ENCODE results near the gene GLDC. TPM values are rescaled to one million over a fixed set of nuclear protein-coding genes. Genes with fewer than 3 reads are reported as not detected.

The GLDC gene
- total RNA-seq, 1 experiment from 2014 or later: 145 TPM

GRCh38 chr9:6645355-6646292, at the start of gene GLDC (continued):
- TF ChIP-seq CREM (CRISPR knock-in tag; IDR thresholded peaks at IDR 0.05) (no peak), GTF2I (CRISPR knock-in tag; conservative IDR thresholded peaks at IDR 0.05) (no peak), ATF1 (CRISPR knock-in tag; IDR thresholded peaks at IDR 0.05) (no peak), FOXJ3 (CRISPR knock-in tag; IDR thresholded peaks at IDR 0.05; ENCODE audit: borderline replicate concordance) (no peak), JAZF1 (CRISPR knock-in tag; IDR thresholded peaks at IDR 0.05) (no peak), ERG (CRISPR knock-in tag; IDR thresholded peaks at IDR 0.05) (no peak), NFATC4 (CRISPR knock-in tag; IDR thresholded peaks at IDR 0.05) (no peak), TP53 (CRISPR knock-in tag; IDR thresholded peaks at IDR 0.05) (peak; percentile 72; the same call in 1 of the 2 replicates), SMAD3 (CRISPR knock-in tag; IDR thresholded peaks at IDR 0.05; ENCODE audit: borderline replicate concordance) (no peak), TCF7 (CRISPR knock-in tag; IDR thresholded peaks at IDR 0.05; ENCODE audit: low read depth) (no peak), ZBTB43 (CRISPR knock-in tag; IDR thresholded peaks at IDR 0.05) (no peak; the same call in 1 of the 2 replicates), IRF1 (CRISPR knock-in tag; IDR thresholded peaks at IDR 0.05) (no peak), GABPB1 (CRISPR knock-in tag; IDR thresholded peaks at IDR 0.05) (0 out of 2 replicates have a peak, but pooled peaks have one; percentile 26), NFE2L1 (CRISPR knock-in tag; IDR thresholded peaks at IDR 0.05) (peak; percentile 71; the same call in 1 of the 2 replicates), IRF2 (CRISPR knock-in tag; IDR thresholded peaks at IDR 0.05; ENCODE audit: borderline replicate concordance, low read depth) (no peak), E2F4 (CRISPR knock-in tag; IDR thresholded peaks at IDR 0.05; ENCODE audit: borderline replicate concordance, low read depth) (no peak), MLX (CRISPR knock-in tag; IDR thresholded peaks at IDR 0.05) (no peak), ESRRA (CRISPR knock-in tag; IDR thresholded peaks at IDR 0.05; ENCODE audit: borderline replicate concordance) (no peak), AR (CRISPR knock-in tag; IDR thresholded peaks at IDR 0.05) (no peak), KAT7 (CRISPR knock-in tag; IDR thresholded peaks at IDR 0.05; ENCODE audit: borderline replicate concordance) (peak; percentile 97; the same call in 1 of the 2 replicates), ZNF425 (CRISPR knock-in tag; conservative IDR thresholded peaks at IDR 0.05) (no peak)
- TF ChIP-seq, protein P1, sequence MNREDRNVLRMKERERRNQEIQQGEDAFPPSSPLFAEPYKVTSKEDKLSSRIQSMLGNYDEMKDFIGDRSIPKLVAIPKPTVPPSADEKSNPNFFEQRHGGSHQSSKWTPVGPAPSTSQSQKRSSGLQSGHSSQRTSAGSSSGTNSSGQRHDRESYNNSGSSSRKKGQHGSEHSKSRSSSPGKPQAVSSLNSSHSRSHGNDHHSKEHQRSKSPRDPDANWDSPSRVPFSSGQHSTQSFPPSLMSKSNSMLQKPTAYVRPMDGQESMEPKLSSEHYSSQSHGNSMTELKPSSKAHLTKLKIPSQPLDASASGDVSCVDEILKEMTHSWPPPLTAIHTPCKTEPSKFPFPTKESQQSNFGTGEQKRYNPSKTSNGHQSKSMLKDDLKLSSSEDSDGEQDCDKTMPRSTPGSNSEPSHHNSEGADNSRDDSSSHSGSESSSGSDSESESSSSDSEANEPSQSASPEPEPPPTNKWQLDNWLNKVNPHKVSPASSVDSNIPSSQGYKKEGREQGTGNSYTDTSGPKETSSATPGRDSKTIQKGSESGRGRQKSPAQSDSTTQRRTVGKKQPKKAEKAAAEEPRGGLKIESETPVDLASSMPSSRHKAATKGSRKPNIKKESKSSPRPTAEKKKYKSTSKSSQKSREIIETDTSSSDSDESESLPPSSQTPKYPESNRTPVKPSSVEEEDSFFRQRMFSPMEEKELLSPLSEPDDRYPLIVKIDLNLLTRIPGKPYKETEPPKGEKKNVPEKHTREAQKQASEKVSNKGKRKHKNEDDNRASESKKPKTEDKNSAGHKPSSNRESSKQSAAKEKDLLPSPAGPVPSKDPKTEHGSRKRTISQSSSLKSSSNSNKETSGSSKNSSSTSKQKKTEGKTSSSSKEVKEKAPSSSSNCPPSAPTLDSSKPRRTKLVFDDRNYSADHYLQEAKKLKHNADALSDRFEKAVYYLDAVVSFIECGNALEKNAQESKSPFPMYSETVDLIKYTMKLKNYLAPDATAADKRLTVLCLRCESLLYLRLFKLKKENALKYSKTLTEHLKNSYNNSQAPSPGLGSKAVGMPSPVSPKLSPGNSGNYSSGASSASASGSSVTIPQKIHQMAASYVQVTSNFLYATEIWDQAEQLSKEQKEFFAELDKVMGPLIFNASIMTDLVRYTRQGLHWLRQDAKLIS (CRISPR knock-in tag; IDR thresholded peaks at IDR 0.05; ENCODE audit: borderline replicate concordance): no peak

All from WTC11 (cell line).